ENCODE measurements around the gene APLF. TPM values are rescaled to one million over a fixed set of nuclear protein-coding genes. Genes with fewer than 3 reads are reported as not detected.

Gene APLF
- total and polyA plus RNA-seq, 2 of the 8 experiments (the other 6 are each of a cell fraction or from before 2014, with no cell fraction given) = 4.4 to 7.3 TPM

DNA sequence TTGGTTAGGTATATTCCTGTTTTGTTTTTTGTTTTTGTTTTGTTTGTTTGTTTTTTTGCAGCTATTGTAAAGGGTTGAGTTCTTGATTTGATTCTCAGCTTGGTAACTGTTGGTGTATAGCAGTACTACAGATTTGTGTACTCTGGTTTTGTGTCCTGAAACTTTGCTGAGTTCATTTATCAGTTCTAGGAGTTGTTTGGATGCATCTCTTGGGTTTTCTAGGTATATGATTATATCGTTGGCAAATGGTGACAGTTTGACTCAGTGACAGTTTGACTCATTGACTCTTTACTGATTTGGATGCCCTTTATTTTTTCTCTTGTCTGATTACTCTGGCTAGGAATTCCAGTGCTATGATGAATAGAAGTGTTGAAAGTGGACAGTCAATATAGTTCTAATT lies 53.7 kb downstream of the APLF start:
- Histone ChIP-seq H3K79me1 (ENCODE audit: low read depth, low read length) (no peaks in the 10 kb centered on the region), H4K91ac (replicated peaks; ENCODE audit: insufficient read length, low read length) (no peak overlapping the region), H3K79me2 (ENCODE audit: control insufficient read depth in 1 of 2, insufficient read depth in 2 of 2, low read length in 2 of 2) (no peaks in the 10 kb centered on the region), H2AK5ac (ENCODE audit: low read depth, low read length) (no peak overlapping the region), H4K20me1 (replicated peaks in 1 of 2; ENCODE audit: control insufficient read depth in 1 of 2, insufficient read depth in 2 of 2, low read length in 2 of 2) (no peaks in the 10 kb centered on the region), H2BK20ac (ENCODE audit: low read length) (no peak overlapping the region), H4K5ac (ENCODE audit: insufficient read length, low read depth, low read length) (no peak overlapping the region), H3K23me2 (ENCODE audit: low read depth, low read length) (no peaks in the 10 kb centered on the region), H3K14ac (ENCODE audit: insufficient read length) (no peak overlapping the region), H3K27me3 (replicated peaks in 1 of 4; ENCODE audit: control insufficient read depth in 3 of 4, extremely low read depth in 1 of 4, insufficient read depth in 3 of 4, low read length in 3 of 4) (no peaks in the 10 kb centered on the region), H3K4me1 (replicated peaks in 1 of 4; ENCODE audit: control insufficient read depth in 3 of 4, insufficient read depth in 4 of 4, low read length in 3 of 4) (no peaks in the 10 kb centered on the region), H2BK120ac (replicated peaks; ENCODE audit: low read depth, low read length) (no peak overlapping the region), H3K4me3 (ENCODE audit: extremely low read depth in 1 of 4, insufficient read depth in 2 of 4, low read depth in 3 of 4, low read length in 4 of 4) (no peak overlapping the region), H3K18ac (ENCODE audit: extremely low read depth, low read length) (no peak overlapping the region), H3K9ac (replicated peaks in 1 of 4; ENCODE audit: extremely low read depth in 1 of 4, low read depth in 3 of 4, low read length in 3 of 4) (no peak overlapping the region), H3K27ac (ENCODE audit: low read depth, low read length) (no peak overlapping the region), H4K8ac (ENCODE audit: extremely low read depth, insufficient read depth, low read length) (no peak overlapping the region), H3K4ac (replicated peaks; ENCODE audit: insufficient read length, low read depth, low read length) (no peak overlapping the region), H3K4me2 (ENCODE audit: insufficient read depth in 1 of 2, low read depth in 2 of 2, low read length in 2 of 2) (no peak overlapping the region), H3K56ac (replicated peaks; ENCODE audit: insufficient read length, low read depth, low read length) (no peak overlapping the region), H3K9me3 (ENCODE audit: insufficient read depth in 2 of 2, low read depth in 1 of 2, low read length in 1 of 2) (no peaks in the 10 kb centered on the region), H3K36me3 (ENCODE audit: control insufficient read depth in 2 of 4, insufficient read depth in 4 of 4, low read length in 3 of 4) (no peaks in the 10 kb centered on the region), H2AFZ (ENCODE audit: low read length) (no peak overlapping the region), H2BK5ac (ENCODE audit: low read depth, low read length) (no peak overlapping the region), H3K23ac (ENCODE audit: insufficient read length) (no peak overlapping the region), H2BK12ac (ENCODE audit: low read depth, low read length) (no peak overlapping the region), H2BK15ac (ENCODE audit: low read length) (no peak overlapping the region)
- DNase-seq (ENCODE audit: low read depth in 1 of 2, low spot score in 2 of 2) = no peak
- ChIA-PET CTCF (ENCODE audit: partially characterized antibody) (interaction anchor here (1.3 kb wide), 1 partner anchor 53 kb away, joined by 3 read pairs; the partner anchor contains the start of genes APLF and FBXO48), POLR2A (ENCODE audit: partially characterized antibody) (no interaction called here)
- WGBS, 2 experiments (ENCODE audit: extremely low coverage in 1 of 2, insufficient coverage in 1 of 2, insufficient read length in 1 of 2, insufficient replicate concordance in 2 of 2, low coverage in 1 of 2, low lambda C conversion rate in 2 of 2, missing lambda C conversion rate in 1 of 2) = 95% methylated on average over 1 of the region's 1 CpG; no CpG with 5 or more reads in 1 of the 2 experiments
- no peak for FAIRE-seq
- TF ChIP-seq KDM1A (IDR thresholded peaks at IDR 0.05; ENCODE audit: borderline replicate concordance, low read length) (no peak), PHF8 (conservative IDR thresholded peaks at IDR 0.05; ENCODE audit: low read depth, low read length) (no peak), CTBP2 (IDR thresholded peaks at IDR 0.05; ENCODE audit: borderline replicate concordance, insufficient read depth, insufficient read length, low read length) (no peak), EP300 (IDR thresholded peaks at IDR 0.05; ENCODE audit: borderline replicate concordance in 1 of 2, low read depth in 2 of 2, low read length in 2 of 2) (no peak), EZH2 (IDR thresholded peaks at IDR 0.05; ENCODE audit: low read depth, low read length, severe bottlenecking) (no peak), SAP30 (IDR thresholded peaks at IDR 0.05; ENCODE audit: insufficient read depth, insufficient replicate concordance, low read length) (no peak), TAF7 (optimal IDR thresholded peaks at IDR 0.05; ENCODE audit: borderline replicate concordance, low read depth, low read length) (no peak), CHD2 (IDR thresholded peaks at IDR 0.05; ENCODE audit: low read length) (no peak), SP4 (IDR thresholded peaks at IDR 0.05; ENCODE audit: low read length) (no peak), POLR2A (IDR thresholded peaks at IDR 0.05; ENCODE audit: control extremely low read depth in 1 of 2, low read depth in 2 of 2, low read length in 2 of 2) (no peak), CREB1 (IDR thresholded peaks at IDR 0.05) (no peak)
- TF ChIP-seq, protein P1, sequence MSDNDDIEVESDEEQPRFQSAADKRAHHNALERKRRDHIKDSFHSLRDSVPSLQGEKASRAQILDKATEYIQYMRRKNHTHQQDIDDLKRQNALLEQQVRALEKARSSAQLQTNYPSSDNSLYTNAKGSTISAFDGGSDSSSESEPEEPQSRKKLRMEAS (IDR thresholded peaks at IDR 0.05) = no peak
- TF ChIP-seq, protein P2, sequence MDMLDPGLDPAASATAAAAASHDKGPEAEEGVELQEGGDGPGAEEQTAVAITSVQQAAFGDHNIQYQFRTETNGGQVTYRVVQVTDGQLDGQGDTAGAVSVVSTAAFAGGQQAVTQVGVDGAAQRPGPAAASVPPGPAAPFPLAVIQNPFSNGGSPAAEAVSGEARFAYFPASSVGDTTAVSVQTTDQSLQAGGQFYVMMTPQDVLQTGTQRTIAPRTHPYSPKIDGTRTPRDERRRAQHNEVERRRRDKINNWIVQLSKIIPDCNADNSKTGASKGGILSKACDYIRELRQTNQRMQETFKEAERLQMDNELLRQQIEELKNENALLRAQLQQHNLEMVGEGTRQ (IDR thresholded peaks at IDR 0.05; ENCODE audit: low read length) = no peak
